Stimulated activated CD8-positive, alpha-beta memory T cell treated with anti-CD3 and anti-CD28 coated beads, Interleukin-7, amount 100 ng/mL, for 48 hours (primary cell): ENCODE data around the gene ST13.
"Not testable (repeated sequence)": the region's sequence is repeated elsewhere in the genome, so short reads cannot be mapped to it uniquely, and the experiment has no call there.

ENCODE experiments used
- DNase-seq, 2 donors: peaks; one replicate each; pipeline ENCODE4 v3.0.0-alpha.2; 2020; ENCODE audit warnings: low read depth in 1 of 2; ENCODE audit errors: extremely low read depth in 1 of 2

Gene ST13

GRCh38 chr22:40856513-40857308, at the start of gene ST13, which contains the start of gene XPNPEP3:
Gene ST13 (minus strand): TSS chr22:40856639. CDS start chr22:40856540, 99 bp downstream.
Gene XPNPEP3 (plus strand): TSS chr22:40857148. CDS start chr22:40857182, 34 bp downstream.
- peak; percentile 93 to 96 for DNase-seq

DNA sequence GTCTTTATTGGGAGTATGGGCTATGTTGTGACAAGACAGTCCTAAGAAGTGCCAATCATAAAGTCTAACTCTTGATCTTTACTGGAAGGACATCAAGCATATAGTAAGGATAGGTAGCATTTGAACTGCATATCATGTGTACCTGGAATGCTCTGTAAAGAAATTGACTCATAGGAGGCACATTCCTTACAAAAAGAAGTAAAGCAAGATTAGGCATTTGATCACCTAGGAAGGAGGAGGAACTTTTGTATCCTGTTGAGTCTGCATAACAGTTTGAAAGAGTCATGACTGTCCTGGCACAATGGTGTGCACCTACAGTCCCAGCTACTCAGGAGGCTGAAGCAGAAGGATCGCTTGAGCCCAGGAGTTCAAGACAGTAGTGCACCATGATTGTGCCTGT, 47.7 kb upstream of the ST13 start:
- DNase-seq = no peak

GRCh38 chr22:40898850-40899357, 42.5 kb upstream of the ST13 start:
- no peak for DNase-seq

- DNase-seq = no peak
These were observed 38.0 kb upstream of the ST13 start for GRCh38 chr22:40894417-40894816.

GRCh38 chr22:40890881-40891280, 34.4 kb upstream of the ST13 start:
- no peak for DNase-seq

DNA sequence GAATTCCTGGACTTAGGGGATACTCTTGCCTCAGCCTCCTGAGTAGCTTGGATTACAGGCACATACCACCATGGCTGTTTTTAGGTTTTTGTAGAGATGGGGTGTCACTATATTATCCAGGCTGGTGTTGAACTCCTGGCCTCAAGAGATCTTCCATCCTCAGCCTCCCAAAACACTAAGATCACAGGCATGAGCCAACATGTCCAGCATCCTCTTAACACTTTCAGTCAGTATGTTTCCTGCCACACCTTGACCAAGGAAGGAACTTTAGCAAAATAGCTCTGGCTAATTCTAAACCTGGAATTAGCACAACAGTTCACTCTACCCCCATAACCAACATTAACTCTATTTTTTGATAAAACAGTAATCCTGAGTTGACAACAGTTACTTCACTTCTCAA, 32.7 kb upstream of the ST13 start:
- DNase-seq = no peak

DNA sequence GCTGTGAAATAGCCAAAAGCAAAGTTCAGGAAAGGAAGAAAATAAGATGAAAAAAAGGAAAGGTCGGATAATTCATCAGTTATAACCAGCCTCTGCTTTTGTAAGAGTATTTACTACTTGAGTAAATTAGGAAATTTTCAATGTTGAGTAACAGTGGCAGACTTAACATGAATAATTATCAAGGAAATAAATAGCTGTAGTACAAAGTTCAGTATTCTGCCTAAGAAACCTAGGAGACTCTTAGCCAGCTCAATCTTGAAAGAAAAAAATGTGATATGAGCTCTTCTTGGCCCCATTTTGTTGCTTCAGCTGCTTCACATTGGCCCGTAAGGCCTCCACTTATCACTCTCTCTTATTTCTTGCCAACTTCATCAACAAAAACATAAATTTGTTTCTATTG, 22.5 kb upstream of the ST13 start:
- DNase-seq = no peak

DNA sequence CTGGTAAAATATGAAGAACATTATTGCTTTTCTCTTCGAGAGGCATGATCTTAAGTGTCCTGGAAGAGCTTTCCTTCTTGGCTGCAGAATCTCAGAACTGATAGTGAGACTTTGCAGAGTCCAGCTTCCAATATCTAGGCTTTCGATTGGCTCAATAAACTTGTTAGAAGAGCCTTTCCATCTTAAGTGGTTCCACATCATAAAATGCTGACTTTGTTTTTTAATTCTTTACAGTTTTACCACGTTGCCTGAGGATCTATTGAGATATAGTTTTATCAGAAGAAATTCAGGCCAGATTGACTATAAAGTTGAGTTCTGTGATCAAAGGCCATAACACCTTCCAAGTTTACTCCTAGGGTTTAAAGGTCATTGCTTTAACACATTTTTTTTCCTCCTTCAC, 21.0 kb upstream of the ST13 start:
- DNase-seq = no peak

DNA sequence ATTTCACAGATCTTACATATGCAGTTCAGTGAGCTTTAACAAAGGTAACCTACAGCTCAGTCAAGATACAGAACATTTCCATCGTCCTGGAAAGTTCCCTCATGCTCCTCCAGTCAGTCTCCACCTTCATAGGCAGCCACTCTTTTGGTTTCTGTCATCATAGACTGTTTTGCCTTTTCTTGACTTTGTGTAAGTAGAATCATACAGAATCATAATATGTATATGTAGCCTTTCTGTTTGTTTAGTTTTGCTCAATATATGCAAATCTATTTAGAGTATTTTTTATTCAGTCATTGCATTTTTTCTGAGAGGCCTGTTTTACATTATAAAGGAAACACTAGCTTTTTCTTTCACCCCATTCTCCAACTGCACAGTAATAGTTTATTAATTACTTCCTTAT, 20.5 kb upstream of the ST13 start:
- no peak for DNase-seq

- DNase-seq = no peak
These were observed 18.7 kb upstream of the ST13 start for GRCh38 chr22:40875111-40875510.

DNA sequence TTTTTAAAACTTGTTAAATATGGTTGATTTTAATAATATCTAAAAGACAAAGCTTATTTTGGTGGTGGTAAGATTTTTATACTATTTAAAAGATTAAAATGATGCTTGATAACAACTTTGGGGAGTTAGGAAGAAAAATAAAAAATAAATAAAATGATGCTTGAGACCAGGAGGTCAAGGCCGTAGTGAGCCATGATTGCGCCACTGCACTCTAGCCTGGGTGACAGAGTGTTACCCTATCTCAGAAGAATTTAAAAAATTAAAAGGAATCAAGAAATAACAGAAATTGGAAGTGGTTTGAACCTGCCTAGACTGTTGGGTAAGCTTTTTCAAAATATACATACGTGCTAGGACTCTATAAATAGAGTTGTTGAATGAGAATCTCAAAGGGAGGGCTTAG, 17.6 kb upstream of the ST13 start:
- DNase-seq = no peak

DNA sequence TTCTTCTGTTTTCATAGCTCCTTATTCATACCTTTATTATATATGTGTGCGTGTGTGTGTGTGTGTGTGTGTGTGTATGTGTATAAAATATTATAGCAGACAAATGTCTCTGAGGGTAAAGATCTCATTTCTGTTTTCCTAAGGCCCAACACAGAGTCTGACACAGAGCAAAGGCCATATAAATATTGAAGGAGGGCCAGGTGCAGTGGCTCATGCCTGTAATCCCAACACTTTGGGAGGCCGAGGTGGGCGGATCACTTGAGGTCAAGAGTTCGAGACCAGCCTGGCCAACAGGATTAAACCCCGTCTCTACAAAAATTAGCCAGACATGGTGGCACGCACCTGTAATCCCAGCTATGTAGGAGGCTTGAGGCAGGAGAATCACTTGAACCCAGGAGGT, 11.9 kb upstream of the ST13 start:
- DNase-seq = not testable (repeated sequence)

GRCh38 chr22:40867109-40867508, 10.7 kb upstream of the ST13 start:
- no peak for DNase-seq

- DNase-seq = no peak
These were observed 6.1 kb upstream of the ST13 start for GRCh38 chr22:40862537-40862936.

- no peak for DNase-seq
These were observed 5.6 kb upstream of the ST13 start, which contains the start of gene DNAJB7 for GRCh38 chr22:40862013-40862412. Gene DNAJB7 (minus strand): TSS chr22:40862113. CDS start chr22:40861994, 119 bp downstream.

GRCh38 chr22:40857309-40857855, 943 bp upstream of the ST13 start:
- DNase-seq = no peak

DNA sequence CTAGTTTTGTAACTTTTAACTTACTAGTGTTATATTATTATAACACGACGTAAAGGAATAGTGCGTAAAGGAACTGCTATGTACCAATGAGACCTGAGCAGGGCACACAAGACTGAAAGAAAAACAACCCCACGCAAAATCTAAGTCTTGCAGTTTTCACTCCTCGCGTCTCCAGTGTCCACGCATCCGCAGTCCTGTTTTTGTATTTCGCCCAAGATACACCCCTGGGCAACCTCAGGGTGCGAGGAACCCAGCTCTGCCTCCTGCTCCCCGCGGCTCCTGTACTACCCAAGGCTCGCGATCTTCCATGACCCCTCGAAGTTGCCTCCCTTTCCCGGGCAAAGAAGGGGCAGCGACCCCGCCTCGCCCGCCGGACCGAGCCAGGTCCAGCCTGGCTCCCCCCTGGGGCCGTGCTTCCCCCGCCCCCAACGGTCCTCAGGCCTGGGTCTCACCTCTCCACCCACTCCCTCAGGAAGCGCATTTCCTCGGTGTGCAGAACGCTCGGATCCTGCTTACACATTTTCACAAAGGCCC, 393 bp downstream of the ST13 start:
- DNase-seq = no peak

- no peak for DNase-seq
These were observed 1.1 kb downstream of the ST13 start for GRCh38 chr22:40855071-40855978.

DNA sequence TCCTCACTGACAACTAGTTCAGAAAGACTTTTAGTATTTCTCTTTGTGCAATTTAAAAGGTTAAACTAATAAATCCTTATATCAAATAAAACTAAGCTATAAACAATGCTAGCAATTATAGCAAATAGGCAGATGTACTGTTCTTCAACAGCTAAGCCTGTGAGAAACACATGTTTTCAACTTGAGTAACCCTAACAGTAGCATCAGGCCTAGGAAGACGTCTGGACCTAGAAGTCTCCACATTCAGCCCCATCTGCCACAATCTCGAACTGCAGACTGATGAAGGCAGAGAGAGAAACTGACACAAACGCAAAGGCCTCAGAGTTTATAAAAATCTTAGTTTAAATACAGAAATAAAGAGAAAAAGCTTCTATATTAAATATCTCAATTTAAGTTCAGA, 2.5 kb downstream of the ST13 start:
- DNase-seq = no peak

DNA sequence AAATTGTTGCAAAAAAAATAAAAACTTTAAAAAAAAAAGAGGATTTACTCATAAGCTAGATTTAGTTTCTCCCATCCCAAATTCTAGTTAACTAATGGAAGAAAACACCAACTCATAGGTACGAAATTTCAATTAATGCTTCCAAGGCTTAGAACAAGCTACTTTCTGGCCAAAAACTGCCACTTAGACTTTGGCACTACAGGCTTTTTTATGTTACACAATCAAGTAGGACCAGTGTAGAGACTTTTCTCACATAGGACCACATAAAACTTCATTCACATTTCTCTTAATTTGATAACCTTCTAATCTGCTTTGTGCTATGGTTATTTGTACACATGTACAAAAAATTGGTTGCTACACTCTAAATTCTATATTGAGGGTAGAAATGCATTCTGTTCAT, 3.1 kb downstream of the ST13 start:
- no peak for DNase-seq

DNA sequence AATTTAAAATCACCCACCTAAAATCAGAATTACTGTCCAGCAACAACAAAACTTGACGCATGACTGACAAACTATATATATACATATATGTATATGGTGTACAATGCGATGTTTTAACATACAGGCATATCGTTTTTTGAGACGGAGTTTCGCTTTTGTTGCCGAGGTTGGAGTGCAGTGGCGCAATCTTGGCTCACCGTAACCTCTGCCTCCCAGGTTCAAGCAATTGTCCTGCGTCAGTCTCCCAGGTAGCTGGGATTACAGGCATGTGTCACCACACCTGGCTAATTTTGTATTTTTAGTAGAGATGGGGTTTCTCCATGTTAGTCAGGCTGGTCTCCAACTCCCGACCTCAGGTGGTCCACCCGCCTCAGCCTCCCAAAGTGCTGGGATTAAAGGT, 10.6 kb downstream of the ST13 start:
- not testable (repeated sequence) for DNase-seq
